ENCODE measurements around the gene ROBO1. TPM values are rescaled to one million over a fixed set of nuclear protein-coding genes. Genes with fewer than 3 reads are reported as not detected.

ROBO1 gene
- total and polyA plus RNA-seq, 2 of the 8 experiments (the other 6 are each of a cell fraction or from before 2014, with no cell fraction given), result 51.4 to 91.0 TPM

DNA sequence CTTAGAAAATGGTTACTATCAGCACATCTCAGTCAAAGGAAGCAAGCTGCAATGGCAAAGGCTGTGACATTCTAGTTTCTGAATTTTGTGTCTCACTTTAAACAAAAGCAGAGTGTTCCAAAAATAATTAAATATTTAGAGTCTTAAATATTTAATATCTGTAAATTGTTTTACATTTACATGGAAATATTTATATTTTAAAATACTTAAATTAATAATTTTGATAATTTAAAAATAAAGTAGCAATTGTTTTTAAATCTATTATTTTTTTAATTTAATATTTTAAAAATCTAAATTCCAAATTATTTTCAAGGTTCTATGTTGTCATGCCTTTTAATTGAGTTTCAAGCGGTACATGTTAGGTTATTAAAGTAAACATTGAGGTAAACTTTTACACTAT is 843.1 kb downstream of the ROBO1 start:
- H2BK12ac ChIP-seq (ENCODE audit: low read depth, low read length), result no peak overlapping the region
- peaks cover 3 to 49% of the 10 kb centered on the region in 2 experiments; a peak in 3 of 4 replicates for H3K79me2 ChIP-seq (ENCODE audit: control insufficient read depth in 1 of 2, insufficient read depth in 2 of 2, low read length in 2 of 2)
- H3K18ac ChIP-seq (ENCODE audit: extremely low read depth, low read length), result no peak overlapping the region
- no peak overlapping the region for H3K27ac ChIP-seq (ENCODE audit: low read depth, low read length)
- H3K23me2 ChIP-seq (ENCODE audit: low read depth, low read length), result no peaks in the 10 kb centered on the region
- no peaks in the 10 kb centered on the region for H3K79me1 ChIP-seq (ENCODE audit: low read depth, low read length)
- no peak for FAIRE-seq
- no peak overlapping the region for H4K91ac ChIP-seq (replicated peaks; ENCODE audit: insufficient read length, low read length)
- H3K14ac ChIP-seq (ENCODE audit: insufficient read length), result no peak overlapping the region
- no peaks in the 10 kb centered on the region for H3K9me3 ChIP-seq (ENCODE audit: insufficient read depth in 2 of 2, low read depth in 1 of 2, low read length in 1 of 2)
- H3K4me3 ChIP-seq (ENCODE audit: extremely low read depth in 1 of 4, insufficient read depth in 2 of 4, low read depth in 3 of 4, low read length in 4 of 4), result no peak overlapping the region
- no peak overlapping the region for H2BK15ac ChIP-seq (ENCODE audit: low read length)
- ChIA-PET POLR2A (ENCODE audit: partially characterized antibody) (no interaction called here), CTCF (ENCODE audit: partially characterized antibody) (interaction anchor here (0.9 to 1.7 kb wide), 3 partner anchors 8 to 92 kb away, joined by 3 read pairs; no protein-coding TSS in a partner anchor)
- H4K5ac ChIP-seq (ENCODE audit: insufficient read length, low read depth, low read length), result no peak overlapping the region
- no peak overlapping the region for H2AK5ac ChIP-seq (ENCODE audit: low read depth, low read length)
- H2BK20ac ChIP-seq (ENCODE audit: low read length), result no peak overlapping the region
- DNase-seq (ENCODE audit: low read depth in 1 of 2, low spot score in 2 of 2), result no peak
- no peak overlapping the region for H3K23ac ChIP-seq (ENCODE audit: insufficient read length)
- H4K20me1 ChIP-seq (replicated peaks in 1 of 2; ENCODE audit: control insufficient read depth in 1 of 2, insufficient read depth in 2 of 2, low read length in 2 of 2), result no peaks in the 10 kb centered on the region
- H3K4me1 ChIP-seq (replicated peaks in 1 of 4; ENCODE audit: control insufficient read depth in 3 of 4, insufficient read depth in 4 of 4, low read length in 3 of 4), result no peaks in the 10 kb centered on the region
- no peak overlapping the region for H4K8ac ChIP-seq (ENCODE audit: extremely low read depth, insufficient read depth, low read length)
- no peak overlapping the region for H3K4ac ChIP-seq (replicated peaks; ENCODE audit: insufficient read length, low read depth, low read length)
- no peak overlapping the region for H2BK120ac ChIP-seq (replicated peaks; ENCODE audit: low read depth, low read length)
- H2AFZ ChIP-seq (ENCODE audit: low read length), result no peak overlapping the region
- 95% methylated on average over 1 of the region's 1 CpG; no CpG with 5 or more reads in 1 of the 2 experiments for WGBS, 2 experiments (ENCODE audit: extremely low coverage in 1 of 2, insufficient coverage in 1 of 2, insufficient read length in 1 of 2, insufficient replicate concordance in 2 of 2, low coverage in 1 of 2, low lambda C conversion rate in 2 of 2, missing lambda C conversion rate in 1 of 2)
- H3K56ac ChIP-seq (replicated peaks; ENCODE audit: insufficient read length, low read depth, low read length), result no peak overlapping the region
- H3K9ac ChIP-seq (replicated peaks in 1 of 4; ENCODE audit: extremely low read depth in 1 of 4, low read depth in 3 of 4, low read length in 3 of 4), result no peak overlapping the region
- no peak overlapping the region for H3K4me2 ChIP-seq (ENCODE audit: insufficient read depth in 1 of 2, low read depth in 2 of 2, low read length in 2 of 2)
- H3K36me3 ChIP-seq (ENCODE audit: control insufficient read depth in 2 of 4, insufficient read depth in 4 of 4, low read length in 3 of 4), result no peaks in the 10 kb centered on the region
- H3K27me3 ChIP-seq (replicated peaks in 1 of 4; ENCODE audit: control insufficient read depth in 3 of 4, extremely low read depth in 1 of 4, insufficient read depth in 3 of 4, low read length in 3 of 4), result no peaks in the 10 kb centered on the region
- no peak overlapping the region for H2BK5ac ChIP-seq (ENCODE audit: low read depth, low read length)
- no peak for TF ChIP-seq SUZ12 (IDR thresholded peaks at IDR 0.05; ENCODE audit: low read length)
- TF ChIP-seq CHD2 (IDR thresholded peaks at IDR 0.05; ENCODE audit: low read length), result no peak
- no peak for TF ChIP-seq TAF7 (optimal IDR thresholded peaks at IDR 0.05; ENCODE audit: borderline replicate concordance, low read depth, low read length)
- no peak for TF ChIP-seq E2F6 (IDR thresholded peaks at IDR 0.05)
- TF ChIP-seq SP2 (IDR thresholded peaks at IDR 0.05; ENCODE audit: low read length), result no peak
- TF ChIP-seq SIN3A (conservative IDR thresholded peaks at IDR 0.05 in 1 of 2, IDR thresholded peaks at IDR 0.05 in 1 of 2; ENCODE audit: low read depth in 1 of 2, low read length in 2 of 2), result no peak
- TF ChIP-seq YY1 (IDR thresholded peaks at IDR 0.05; ENCODE audit: low read depth, low read length), result no peak
- no peak for TF ChIP-seq CTBP2 (IDR thresholded peaks at IDR 0.05; ENCODE audit: borderline replicate concordance, insufficient read depth, insufficient read length, low read length)
- TF ChIP-seq KDM1A (IDR thresholded peaks at IDR 0.05; ENCODE audit: borderline replicate concordance, low read length), result no peak
- no peak for TF ChIP-seq RXRA (IDR thresholded peaks at IDR 0.05; ENCODE audit: insufficient read depth, low read depth, low read length)
- no peak for TF ChIP-seq BCL11A (IDR thresholded peaks at IDR 0.05; ENCODE audit: low read depth in 2 of 2, low read length in 2 of 2)
- TF ChIP-seq NANOG (IDR thresholded peaks at IDR 0.05; ENCODE audit: insufficient read depth, low read depth, low read length, poor library complexity, severe bottlenecking), result no peak
- no peak for TF ChIP-seq SP1 (IDR thresholded peaks at IDR 0.05; ENCODE audit: low read depth, low read length)
- TF ChIP-seq SIX5 (IDR thresholded peaks at IDR 0.05; ENCODE audit: low read depth, low read length), result no peak
